Stimulated activated CD4-positive, alpha-beta T cell treated with anti-CD3 and anti-CD28 coated beads, Interleukin-1b, Interleukin-23, amount 100 ng/mL, for 24 hours (primary cell): ENCODE measurements around the gene BCAN.

ENCODE experiments used
- DNase-seq, 4 experiments: peaks; one replicate each; pipeline ENCODE4 v3.0.0-alpha.2; 2020; ENCODE audit warnings: low read depth in 4 of 4, low spot score in 1 of 4

Gene BCAN

GRCh38 chr1:156694690-156694962 is 52.7 kb downstream of the BCAN start:
- DNase-seq, result no peak

- no peak for DNase-seq
These were observed 54.8 kb downstream of the BCAN start for GRCh38 chr1:156696755-156697154.

- DNase-seq, result no peak
These were observed 55.6 kb downstream of the BCAN start for GRCh38 chr1:156697481-156697880.

- DNase-seq, result no peak
These were observed 57.1 kb downstream of the BCAN start for GRCh38 chr1:156698995-156699394.

- no peak for DNase-seq
These were observed 59.0 kb downstream of the BCAN start for GRCh38 chr1:156700736-156701531.

GRCh38 chr1:156703336-156703735 is 61.4 kb downstream of the BCAN start:
- no peak for DNase-seq

- no peak for DNase-seq
These were observed 61.8 kb downstream of the BCAN start for GRCh38 chr1:156703741-156704140.

GRCh38 chr1:156704166-156704711 is 62.3 kb downstream of the BCAN start:
- no peak for DNase-seq

GRCh38 chr1:156704930-156705320 is 63.0 kb downstream of the BCAN start:
- DNase-seq, result no peak

GRCh38 chr1:156705321-156705917 is 63.5 kb downstream of the BCAN start, which contains the start of gene CRABP2:
Gene CRABP2 (minus strand): TSS chr1:156705583. CDS start chr1:156705446, 137 bp downstream.
- DNase-seq, result no peak

GRCh38 chr1:156705918-156706656 is 64.2 kb downstream of the BCAN start:
- DNase-seq, result peak; percentile 56 to 64 (median 58)

- no peak for DNase-seq
These were observed 64.9 kb downstream of the BCAN start for GRCh38 chr1:156706657-156707416.

- DNase-seq, result no peak
These were observed 65.7 kb downstream of the BCAN start for GRCh38 chr1:156707417-156708217.

GRCh38 chr1:156708218-156708661 is 66.3 kb downstream of the BCAN start:
- DNase-seq, result no peak

- DNase-seq, result no peak
These were observed 67.1 kb downstream of the BCAN start for GRCh38 chr1:156709031-156709430.
